SK-N-SH (cell line): ENCODE measurements around the gene MGLL.

Source experiments
- CTCF ChIP-seq: fragments of 200-600 bp; sonication (generic); IDR thresholded peaks from 2 replicates; pipeline ENCODE4 v1.6.1; 2017; ENCODE audit warnings: antibody characterized with exemption, mild to moderate bottlenecking, moderate library complexity
- FOXJ3 ChIP-seq: sonication (generic); formaldehyde crosslinking; IDR thresholded peaks from 2 replicates; pipeline ENCODE4 v1.5.1; 2020; ENCODE audit warnings: mild to moderate bottlenecking, missing genetic modification reagents
- GABPA ChIP-seq: IDR thresholded peaks from 2 replicates; pipeline ENCODE4 v1.4.0; 2012; ENCODE audit warnings: low read depth, mild to moderate bottlenecking
- MAX ChIP-seq: IDR thresholded peaks from 2 replicates; pipeline ENCODE4 v1.4.0; 2012; ENCODE audit warnings: low read depth
- PBX3 ChIP-seq: IDR thresholded peaks from 2 replicates; pipeline ENCODE4; 2012
- POLR2AphosphoS5 ChIP-seq: IDR thresholded peaks from 2 replicates; pipeline ENCODE4 v1.6.1; 2012; ENCODE audit warnings: low read depth, low read length
- RAD21 ChIP-seq: IDR thresholded peaks from 2 replicates; pipeline ENCODE4 v1.6.1; 2012; ENCODE audit warnings: mild to moderate bottlenecking, low read length
- RCOR1 ChIP-seq: fragments of 150-350 bp; IDR thresholded peaks from 2 replicates; pipeline ENCODE4 v1.6.1; 2017; ENCODE audit warnings: antibody characterized with exemption, low read length
- RXRA ChIP-seq: IDR thresholded peaks from 2 replicates; pipeline ENCODE4 v1.4.0; 2012; ENCODE audit warnings: low read depth, mild to moderate bottlenecking, borderline replicate concordance
- SMC3 ChIP-seq: IDR thresholded peaks from 2 replicates; pipeline ENCODE4 v1.6.1; 2012; ENCODE audit warnings: low read depth, low read length, improper control_type of control experiment
- USF2 ChIP-seq: fragments of 150-350 bp; IDR thresholded peaks from 2 replicates; pipeline ENCODE4 v1.6.1; 2017; ENCODE audit warnings: antibody characterized with exemption, low read length, low read depth, borderline replicate concordance
- YY1 ChIP-seq: IDR thresholded peaks from 2 replicates; pipeline ENCODE4 v1.4.0; 2012; ENCODE audit warnings: low read depth, mild to moderate bottlenecking

- TF ChIP-seq FOXJ3 (CRISPR knock-in tag) (no peak), YY1 (no peak), CTCF (no peak), RAD21 (no peak), SMC3 (no peak), RCOR1 (no peak), RXRA (no peak), GABPA (no peak), MAX (no peak), USF2 (no peak), PBX3 (no peak), POLR2AphosphoS5 (no peak)
Observed at GRCh38 chr3:127730171-127730570, 92.1 kb downstream of the MGLL start.
